ENCODE measurements around the gene ASCC1. TPM values are rescaled to one million over a fixed set of nuclear protein-coding genes. Genes with fewer than 3 reads are reported as not detected.

Gene ASCC1
- total and polyA plus RNA-seq, 2 donors (not counting 1 experiment from before 2014, with no cell fraction given): 17.9 to 28.1 TPM

DNA sequence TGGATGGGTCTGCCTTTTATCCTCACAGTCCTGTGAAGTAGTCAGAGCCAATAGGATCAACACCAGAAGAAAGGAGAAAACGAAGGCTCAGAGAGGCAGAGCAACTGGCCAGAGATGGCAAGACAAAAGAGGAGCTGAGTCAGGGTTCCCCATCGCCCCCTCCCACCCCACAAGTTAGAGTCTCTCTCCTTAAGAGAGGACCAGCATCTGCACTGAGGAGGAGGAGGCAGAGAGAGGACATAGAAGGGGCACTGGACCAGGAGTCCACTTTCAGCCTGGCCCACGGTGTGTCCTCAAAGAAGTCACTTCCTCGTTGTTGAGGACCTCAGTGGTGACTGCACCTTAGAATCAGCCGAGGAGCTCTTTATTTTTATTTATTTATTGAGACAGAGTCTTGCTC is 139.3 kb downstream of the ASCC1 start:
- Histone ChIP-seq H3K79me2 (ENCODE audit: control insufficient read depth, insufficient read depth, low read length) (peaks cover 44% of the 10 kb centered on the region), H3K4me2 (replicated peaks; ENCODE audit: low read depth, low read length, poor library complexity, severe bottlenecking) (no peak overlapping the region), H3K27ac (ENCODE audit: low read length in 2 of 2) (no peak overlapping the region), H4K20me1 (ENCODE audit: control insufficient read depth, insufficient read depth, low read length, poor library complexity, severe bottlenecking) (peaks cover 52% of the 10 kb centered on the region), H3K4me3 (ENCODE audit: control extremely low read depth in 1 of 5, extremely low read depth in 1 of 5, insufficient read depth in 1 of 5, low read depth in 2 of 5, low read length in 4 of 5) (no peak overlapping the region), H3K27me3 (replicated peaks in 1 of 4; ENCODE audit: control extremely low read depth in 1 of 4, control insufficient read depth in 3 of 4, insufficient read depth in 4 of 4, low read length in 3 of 4) (no peaks in the 10 kb centered on the region), H3K9me3 (ENCODE audit: control extremely low read depth in 1 of 3, control insufficient read depth in 2 of 3, insufficient read depth in 1 of 3, low read length in 2 of 3) (peaks cover 0 to 7% (median 0%) of the 10 kb centered on the region in 3 donors), H3K36me3 (replicated peaks in 1 of 2; ENCODE audit: control extremely low read depth in 1 of 2, control insufficient read depth in 1 of 2, extremely low read depth in 1 of 2, insufficient read depth in 2 of 2, low read length in 1 of 2) (peaks cover 0 to 34% of the 10 kb centered on the region in 2 experiments), H3K4me1 (ENCODE audit: control insufficient read depth in 2 of 2, insufficient read depth in 2 of 2, low read length in 2 of 2) (peaks cover 38 to 50% of the 10 kb centered on the region in 2 donors), H2AFZ (ENCODE audit: insufficient read depth, low read depth, low read length, poor library complexity, severe bottlenecking) (no peak overlapping the region), H3K9ac (ENCODE audit: low read length) (no peak overlapping the region)
- ATAC-seq (ENCODE audit: low read depth) (no peak), DNase-seq (no peak)
- Mint-ChIP-seq H3K27me3 (no peaks in the 10 kb centered on the region), H3K27ac (no peak overlapping the region), H3K4me3 (no peak overlapping the region), H3K4me1 (peaks cover 59% of the 10 kb centered on the region), H3K9me3 (ENCODE audit: insufficient read depth) (no peaks in the 10 kb centered on the region)
- WGBS (ENCODE audit: insufficient coverage): no CpG with 5 or more reads among the region's 5 CpGs
- ChIA-PET CTCF (interaction anchor here (1.2 kb wide), 1 partner anchor 263 kb away, joined by 4 read pairs; no protein-coding TSS in a partner anchor), POLR2A (interaction anchor here (0.9 kb wide), 1 partner anchor 11 kb away, joined by 4 read pairs; no protein-coding TSS in a partner anchor)
- intact Hi-C loops (cut with micrococcal nuclease): no loop called here
- TF ChIP-seq, protein P1, sequence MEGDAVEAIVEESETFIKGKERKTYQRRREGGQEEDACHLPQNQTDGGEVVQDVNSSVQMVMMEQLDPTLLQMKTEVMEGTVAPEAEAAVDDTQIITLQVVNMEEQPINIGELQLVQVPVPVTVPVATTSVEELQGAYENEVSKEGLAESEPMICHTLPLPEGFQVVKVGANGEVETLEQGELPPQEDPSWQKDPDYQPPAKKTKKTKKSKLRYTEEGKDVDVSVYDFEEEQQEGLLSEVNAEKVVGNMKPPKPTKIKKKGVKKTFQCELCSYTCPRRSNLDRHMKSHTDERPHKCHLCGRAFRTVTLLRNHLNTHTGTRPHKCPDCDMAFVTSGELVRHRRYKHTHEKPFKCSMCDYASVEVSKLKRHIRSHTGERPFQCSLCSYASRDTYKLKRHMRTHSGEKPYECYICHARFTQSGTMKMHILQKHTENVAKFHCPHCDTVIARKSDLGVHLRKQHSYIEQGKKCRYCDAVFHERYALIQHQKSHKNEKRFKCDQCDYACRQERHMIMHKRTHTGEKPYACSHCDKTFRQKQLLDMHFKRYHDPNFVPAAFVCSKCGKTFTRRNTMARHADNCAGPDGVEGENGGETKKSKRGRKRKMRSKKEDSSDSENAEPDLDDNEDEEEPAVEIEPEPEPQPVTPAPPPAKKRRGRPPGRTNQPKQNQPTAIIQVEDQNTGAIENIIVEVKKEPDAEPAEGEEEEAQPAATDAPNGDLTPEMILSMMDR (IDR thresholded peaks at IDR 0.05): no peak
- no peak for TF ChIP-seq EZH2 (IDR thresholded peaks at IDR 0.05; ENCODE audit: borderline replicate concordance, insufficient read depth, low read depth, low read length, poor library complexity, severe bottlenecking)

DNA sequence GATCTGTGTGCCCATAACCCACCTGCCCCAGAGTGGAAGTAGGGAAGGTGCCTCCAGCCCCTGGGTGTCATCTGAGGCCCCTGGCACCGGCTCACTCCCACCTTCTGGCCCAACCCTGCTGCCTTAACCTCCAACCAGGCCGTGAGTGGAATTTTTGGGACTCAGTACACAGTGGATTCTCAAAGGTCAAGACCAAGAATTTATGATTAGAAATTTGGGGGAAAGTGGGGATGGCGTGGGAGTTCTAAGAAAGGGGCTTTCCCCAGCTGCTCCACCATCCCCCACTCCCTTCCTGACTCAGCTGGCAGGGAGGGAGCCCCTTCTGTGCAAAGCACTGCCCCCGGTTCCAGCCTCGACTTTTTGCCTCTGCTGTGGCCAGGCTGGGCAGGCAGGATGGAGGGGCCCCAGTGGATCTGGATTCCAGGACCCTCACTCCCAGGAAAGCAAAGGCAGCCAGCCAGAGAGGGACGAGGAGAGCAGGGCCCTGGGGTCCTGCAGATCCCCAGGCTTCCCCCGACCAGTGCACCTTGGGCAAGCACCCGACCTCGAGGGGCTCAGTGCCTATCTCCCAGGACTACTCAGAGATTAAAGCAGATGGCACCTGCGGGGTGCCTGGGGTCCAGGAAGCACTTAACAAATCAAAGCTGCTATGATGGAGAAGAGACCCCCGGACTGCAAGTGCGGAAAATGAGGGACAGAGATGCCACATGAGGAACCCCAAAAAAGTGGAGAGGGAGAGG is 140.5 kb downstream of the ASCC1 start:
- Histone ChIP-seq H3K27ac (ENCODE audit: low read length in 2 of 2) (no peak overlapping the region), H3K4me2 (replicated peaks; ENCODE audit: low read depth, low read length, poor library complexity, severe bottlenecking) (peak overlapping the region; percentile 12), H3K4me3 (ENCODE audit: control extremely low read depth in 1 of 5, extremely low read depth in 1 of 5, insufficient read depth in 1 of 5, low read depth in 2 of 5, low read length in 4 of 5) (no peak overlapping the region), H4K20me1 (ENCODE audit: control insufficient read depth, insufficient read depth, low read length, poor library complexity, severe bottlenecking) (peaks cover 52% of the 10 kb centered on the region), H3K9me3 (ENCODE audit: control extremely low read depth in 1 of 3, control insufficient read depth in 2 of 3, insufficient read depth in 1 of 3, low read length in 2 of 3) (peaks cover 0 to 7% (median 0%) of the 10 kb centered on the region in 3 donors), H3K4me1 (ENCODE audit: control insufficient read depth in 2 of 2, insufficient read depth in 2 of 2, low read length in 2 of 2) (peaks cover 32 to 38% of the 10 kb centered on the region in 2 donors), H3K36me3 (replicated peaks in 1 of 2; ENCODE audit: control extremely low read depth in 1 of 2, control insufficient read depth in 1 of 2, extremely low read depth in 1 of 2, insufficient read depth in 2 of 2, low read length in 1 of 2) (peaks cover 0 to 43% of the 10 kb centered on the region in 2 experiments), H3K9ac (ENCODE audit: low read length) (no peak overlapping the region), H2AFZ (ENCODE audit: insufficient read depth, low read depth, low read length, poor library complexity, severe bottlenecking) (no peak overlapping the region), H3K27me3 (replicated peaks in 1 of 4; ENCODE audit: control extremely low read depth in 1 of 4, control insufficient read depth in 3 of 4, insufficient read depth in 4 of 4, low read length in 3 of 4) (no peaks in the 10 kb centered on the region), H3K79me2 (ENCODE audit: control insufficient read depth, insufficient read depth, low read length) (peaks cover 34% of the 10 kb centered on the region)
- Mint-ChIP-seq H3K27me3 (no peaks in the 10 kb centered on the region), H3K27ac (no peak overlapping the region), H3K9me3 (ENCODE audit: insufficient read depth) (no peaks in the 10 kb centered on the region), H3K4me3 (no peak overlapping the region), H3K4me1 (peaks cover 48% of the 10 kb centered on the region)
- DNase-seq: no peak
- WGBS (ENCODE audit: insufficient coverage): 74% methylated on average over 8 of the region's 12 CpGs
- CTCF ChIA-PET: interaction anchor here (0.8 kb wide), 1 partner anchor 262 kb away, joined by 3 read pairs; no protein-coding TSS in a partner anchor
- POLR2A ChIA-PET: no interaction called here
- TF ChIP-seq EZH2 (IDR thresholded peaks at IDR 0.05; ENCODE audit: borderline replicate concordance, insufficient read depth, low read depth, low read length, poor library complexity, severe bottlenecking): no peak
- TF ChIP-seq, protein P1 (IDR thresholded peaks at IDR 0.05): no peak
- intact Hi-C loops (cut with micrococcal nuclease): no loop called here
- no peak for ATAC-seq (ENCODE audit: low read depth)
